ENCODE data around the gene TBXAS1. TPM values are rescaled to one million over a fixed set of nuclear protein-coding genes. Genes with fewer than 3 reads are reported as not detected.

Gene TBXAS1
- total RNA-seq, 1 donor from 2014 or later = 0.26 TPM

DNA sequence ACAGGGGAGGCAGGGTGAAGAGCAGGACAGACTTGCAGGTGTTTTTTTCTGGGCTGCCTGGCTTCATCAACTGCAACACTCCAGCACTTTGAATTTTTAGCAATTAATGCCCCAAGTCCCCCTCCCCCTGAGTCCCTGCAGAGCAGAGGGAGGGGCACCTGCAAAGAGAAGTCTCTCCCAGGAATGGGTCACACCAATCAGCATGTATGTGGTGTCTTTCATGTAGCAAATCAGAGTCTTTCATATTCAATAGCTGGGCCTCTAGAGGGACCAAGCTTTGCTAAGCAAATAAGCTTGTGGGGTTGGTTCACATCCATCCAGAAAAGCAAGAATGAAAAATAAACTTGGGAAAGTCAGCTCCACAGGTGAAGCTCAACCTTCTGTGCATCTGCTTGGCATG lies 143.0 kb downstream of the TBXAS1 start:
- H3K36me3 ChIP-seq (ENCODE audit: control insufficient read depth, insufficient read depth, low read length) = no peaks in the 10 kb centered on the region
- DNase-seq (ENCODE audit: low read depth) (no peak), FAIRE-seq (no peak)
- peaks cover 4% of the 10 kb centered on the region for H3K27me3 ChIP-seq (ENCODE audit: control insufficient read depth, insufficient read depth, low read length)
- TF ChIP-seq, protein P1, sequence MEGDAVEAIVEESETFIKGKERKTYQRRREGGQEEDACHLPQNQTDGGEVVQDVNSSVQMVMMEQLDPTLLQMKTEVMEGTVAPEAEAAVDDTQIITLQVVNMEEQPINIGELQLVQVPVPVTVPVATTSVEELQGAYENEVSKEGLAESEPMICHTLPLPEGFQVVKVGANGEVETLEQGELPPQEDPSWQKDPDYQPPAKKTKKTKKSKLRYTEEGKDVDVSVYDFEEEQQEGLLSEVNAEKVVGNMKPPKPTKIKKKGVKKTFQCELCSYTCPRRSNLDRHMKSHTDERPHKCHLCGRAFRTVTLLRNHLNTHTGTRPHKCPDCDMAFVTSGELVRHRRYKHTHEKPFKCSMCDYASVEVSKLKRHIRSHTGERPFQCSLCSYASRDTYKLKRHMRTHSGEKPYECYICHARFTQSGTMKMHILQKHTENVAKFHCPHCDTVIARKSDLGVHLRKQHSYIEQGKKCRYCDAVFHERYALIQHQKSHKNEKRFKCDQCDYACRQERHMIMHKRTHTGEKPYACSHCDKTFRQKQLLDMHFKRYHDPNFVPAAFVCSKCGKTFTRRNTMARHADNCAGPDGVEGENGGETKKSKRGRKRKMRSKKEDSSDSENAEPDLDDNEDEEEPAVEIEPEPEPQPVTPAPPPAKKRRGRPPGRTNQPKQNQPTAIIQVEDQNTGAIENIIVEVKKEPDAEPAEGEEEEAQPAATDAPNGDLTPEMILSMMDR (IDR thresholded peaks at IDR 0.05; ENCODE audit: insufficient read depth, low read length, severe bottlenecking) = no peak
- no peak overlapping the region for H3K4me3 ChIP-seq (ENCODE audit: low read depth, low read length)

DNA sequence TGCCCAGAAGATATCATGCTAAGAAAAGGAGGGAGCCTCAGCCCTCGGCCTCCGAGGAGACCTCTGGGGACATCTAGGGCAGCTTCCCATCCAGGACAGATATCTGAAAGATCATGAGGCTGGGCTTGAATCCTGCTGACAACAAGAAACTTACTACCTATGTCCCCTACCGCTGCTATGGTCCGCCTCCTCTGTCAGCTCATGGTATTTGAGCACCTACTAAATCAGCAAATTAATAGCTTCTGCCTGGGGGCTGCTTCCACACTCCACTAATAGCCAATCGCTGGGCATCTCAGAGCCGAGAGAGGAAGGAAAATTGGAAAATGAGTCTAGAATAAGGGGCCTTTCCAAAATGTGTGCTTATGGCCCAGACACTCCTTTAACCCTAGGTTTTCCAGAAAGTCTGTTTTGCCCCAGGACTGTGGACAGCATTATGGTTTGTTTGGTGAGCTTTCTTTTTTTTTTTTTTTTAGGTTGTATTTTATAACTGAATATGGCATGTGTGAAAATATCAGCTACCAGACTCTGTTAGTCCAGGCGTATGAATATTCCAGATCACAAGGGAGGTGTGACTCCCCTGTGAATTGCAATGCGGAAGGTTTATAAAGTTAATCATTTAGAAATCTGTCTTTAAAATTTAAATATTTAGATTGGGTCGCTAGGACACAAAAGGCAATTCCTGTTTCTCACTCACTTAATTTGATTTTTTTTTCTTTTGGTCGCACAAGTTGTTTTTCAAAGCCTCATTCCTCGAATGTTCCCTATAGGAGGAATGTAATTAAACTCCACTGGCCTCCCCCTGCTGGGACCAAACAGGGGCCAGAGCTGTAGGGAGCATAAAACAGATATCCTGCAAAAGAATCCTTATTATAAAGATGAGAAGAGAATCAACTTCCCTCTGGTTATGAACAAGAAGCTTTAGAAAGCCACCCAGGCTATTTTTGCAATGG lies 144.3 kb downstream of the TBXAS1 start:
- TF ChIP-seq, protein P1 (IDR thresholded peaks at IDR 0.05; ENCODE audit: insufficient read depth, low read length, severe bottlenecking) = no peak
- FAIRE-seq = no peak
- no peak overlapping the region for H3K4me3 ChIP-seq (ENCODE audit: low read depth, low read length)
- DNase-seq (ENCODE audit: low read depth) = no peak
- peaks cover 4% of the 10 kb centered on the region for H3K27me3 ChIP-seq (ENCODE audit: control insufficient read depth, insufficient read depth, low read length)
- no peaks in the 10 kb centered on the region for H3K36me3 ChIP-seq (ENCODE audit: control insufficient read depth, insufficient read depth, low read length)

DNA sequence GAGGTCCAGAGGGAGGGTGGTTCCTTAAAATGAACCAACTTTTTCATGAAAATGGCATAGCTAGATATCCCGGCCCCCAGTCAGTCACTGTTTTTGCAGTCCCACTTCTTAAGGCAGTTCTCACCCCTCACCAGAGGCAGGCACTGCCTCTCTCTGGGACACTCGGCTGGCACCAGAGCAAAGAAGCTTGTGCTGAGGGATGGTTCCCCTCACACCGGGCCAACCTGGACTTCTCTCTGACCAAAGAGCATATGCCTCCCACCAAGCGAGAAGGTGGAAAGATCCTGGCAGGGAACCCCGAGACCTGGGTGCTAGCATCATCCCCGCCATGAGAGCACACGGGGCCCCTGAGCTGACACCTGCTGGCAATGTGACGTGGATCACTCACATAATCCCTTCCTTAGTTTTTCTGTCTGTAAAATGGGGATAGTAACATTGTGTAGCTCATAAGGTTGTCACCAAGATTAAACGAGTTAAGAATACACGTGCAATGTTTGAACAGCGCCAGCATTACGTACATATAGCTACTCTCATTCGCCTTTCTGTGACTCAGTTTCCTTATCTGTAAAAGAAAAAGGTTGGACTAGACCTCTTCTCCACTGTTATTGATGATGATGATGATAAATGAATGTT lies 145.2 kb downstream of the TBXAS1 start:
- DNase-seq (ENCODE audit: low read depth) = no peak

DNA sequence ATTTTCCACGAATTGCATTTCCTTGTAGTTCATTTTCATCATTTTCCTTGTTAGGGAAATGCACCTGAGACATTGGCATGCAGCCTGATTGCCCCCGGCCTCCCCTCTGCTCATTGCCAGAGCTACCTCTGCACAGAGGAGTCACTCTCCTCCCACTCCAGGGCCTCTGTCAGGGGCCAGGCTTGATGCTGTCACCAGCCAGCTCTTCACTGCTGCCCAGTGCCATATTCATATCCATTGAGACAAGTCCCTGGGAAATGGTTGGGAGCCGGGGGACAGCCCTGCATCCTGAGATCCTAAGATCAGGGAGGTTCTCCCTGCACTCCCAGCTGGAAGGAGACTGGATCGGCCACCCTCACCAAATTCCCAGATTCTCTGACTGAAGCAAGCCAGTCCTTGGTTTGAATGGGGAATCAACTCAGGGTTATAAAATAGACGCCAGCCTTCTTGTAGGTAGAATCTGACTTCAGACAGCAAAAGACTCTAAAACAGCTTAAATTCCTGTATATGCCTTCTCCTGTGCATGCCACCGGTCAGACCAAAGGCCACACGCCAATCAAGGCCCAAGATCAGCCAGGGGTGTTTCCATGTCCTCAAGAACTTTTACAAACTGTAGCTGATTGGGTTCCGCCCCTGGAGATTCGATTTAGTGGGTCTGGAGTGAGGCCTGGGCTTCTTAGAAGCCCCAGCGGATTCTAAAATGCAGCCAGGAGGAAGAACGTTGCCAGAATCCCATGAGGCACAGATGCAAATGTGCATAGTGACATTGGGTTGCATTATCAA lies 147.2 kb downstream of the TBXAS1 start:
- Histone ChIP-seq H3K27me3 (ENCODE audit: control insufficient read depth, insufficient read depth, low read length) (peaks cover 4% of the 10 kb centered on the region), H3K36me3 (ENCODE audit: control insufficient read depth, insufficient read depth, low read length) (no peaks in the 10 kb centered on the region), H3K4me3 (ENCODE audit: low read depth, low read length) (no peak overlapping the region)
- FAIRE-seq (no peak), DNase-seq (ENCODE audit: low read depth) (no peak)
- TF ChIP-seq, protein P1 (IDR thresholded peaks at IDR 0.05; ENCODE audit: insufficient read depth, low read length, severe bottlenecking) = no peak

More for the DNA sequence above, 145.2 kb downstream of the TBXAS1 start:
- FAIRE-seq = no peak
- TF ChIP-seq, protein P1 (IDR thresholded peaks at IDR 0.05; ENCODE audit: insufficient read depth, low read length, severe bottlenecking) = no peak
- H3K27me3 ChIP-seq (ENCODE audit: control insufficient read depth, insufficient read depth, low read length) = peaks cover 4% of the 10 kb centered on the region
- H3K4me3 ChIP-seq (ENCODE audit: low read depth, low read length) = no peak overlapping the region
- no peaks in the 10 kb centered on the region for H3K36me3 ChIP-seq (ENCODE audit: control insufficient read depth, insufficient read depth, low read length)

DNA sequence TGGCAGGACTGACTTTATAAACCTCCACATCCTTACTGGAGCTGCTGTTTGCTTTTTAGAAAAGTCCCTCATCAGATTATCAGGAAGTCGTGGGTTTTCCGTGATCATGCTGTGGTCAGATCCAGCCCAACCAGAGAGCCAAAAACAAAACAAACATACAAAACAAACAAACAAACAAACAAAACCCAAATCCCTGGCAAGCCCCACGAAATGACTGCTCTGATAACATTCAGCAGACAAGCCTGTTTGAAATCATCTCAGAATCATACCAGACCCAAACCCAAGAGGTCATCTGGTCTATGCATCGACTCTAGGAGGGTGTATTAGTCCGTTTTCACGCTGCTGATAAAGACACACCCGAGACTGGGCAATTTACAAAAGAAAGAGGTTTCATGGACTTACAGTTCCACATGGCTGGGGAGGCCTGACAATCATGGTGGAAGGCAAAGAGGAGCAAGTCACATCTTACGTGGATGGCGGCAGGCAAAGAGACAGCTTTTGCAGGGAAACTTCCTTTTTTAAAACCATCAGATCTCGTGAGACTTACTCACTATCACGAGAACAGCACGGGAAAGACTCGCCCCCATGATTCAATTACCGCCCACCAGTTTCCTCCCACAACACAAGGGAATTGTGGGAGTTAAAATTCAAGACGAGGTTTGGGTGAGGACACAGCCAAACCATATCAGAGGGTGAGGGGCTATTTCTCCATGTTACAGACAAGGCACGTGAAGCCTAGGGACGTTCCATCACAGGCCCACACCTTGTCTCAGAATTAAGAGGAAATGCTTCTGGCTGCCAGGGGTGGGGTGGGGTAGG lies 148.0 kb downstream of the TBXAS1 start:
- Histone ChIP-seq H3K36me3 (ENCODE audit: control insufficient read depth, insufficient read depth, low read length) (no peaks in the 10 kb centered on the region), H3K27me3 (ENCODE audit: control insufficient read depth, insufficient read depth, low read length) (peaks cover 3% of the 10 kb centered on the region), H3K4me3 (ENCODE audit: low read depth, low read length) (no peak overlapping the region)
- DNase-seq (ENCODE audit: low read depth) (no peak), FAIRE-seq (no peak)
- TF ChIP-seq, protein P1 (IDR thresholded peaks at IDR 0.05; ENCODE audit: insufficient read depth, low read length, severe bottlenecking) = no peak

Measured in bronchial epithelial cell (primary cell).